DND-41 (cell line): ENCODE measurements around the gene TULP4.

ENCODE experiments used
- ATAC-seq: fragments of 200-7000 bp; cut with Tn5 transposase; 3 replicates; pipeline ENCODE4 v1.9.1; 2021; ENCODE audit warnings: low read depth; ENCODE audit not compliant: insufficient read depth
- DNase-seq: peaks from one replicate; pipeline ENCODE4 v3.0.0-alpha.2; 2020
- H2AFZ ChIP-seq: 2 replicates; pipeline ENCODE4 v1.6.0; 2012; ENCODE audit warnings: low read depth, low read length
- H3K27ac ChIP-seq: 2 replicates; pipeline ENCODE4 v1.5.1; 2012; ENCODE audit warnings: low read length, inconsistent platforms
- H3K27me3 ChIP-seq: fragments of 200-600 bp; sonication (generic); 2 replicates; pipeline ENCODE4 v1.6.0; 2012; ENCODE audit warnings: low read length, mild to moderate bottlenecking, inconsistent platforms; ENCODE audit not compliant: insufficient read depth, poor library complexity
- H3K36me3 ChIP-seq: 2 replicates; pipeline ENCODE4 v1.5.1; 2012; ENCODE audit warnings: low read length, inconsistent platforms; ENCODE audit not compliant: insufficient read depth
- H3K4me1 ChIP-seq: 2 replicates; pipeline ENCODE4 v1.5.1; 2012; ENCODE audit warnings: mild to moderate bottlenecking, low read length; ENCODE audit not compliant: insufficient read depth
- H3K4me2 ChIP-seq: 2 replicates; pipeline ENCODE4 v1.6.0; 2012; ENCODE audit warnings: mild to moderate bottlenecking, moderate library complexity, low read length, inconsistent platforms; ENCODE audit not compliant: insufficient read depth
- H3K4me3 ChIP-seq, 2 experiments: fragments of 200-600 bp in 1 of 2; shearing (Covaris generic) in 1 of 2; 2 replicates each; pipeline ENCODE4 v1.5.1; 2012 to 2016; ENCODE audit warnings: inconsistent platforms in 2 of 2, low read length in 2 of 2, mild to moderate bottlenecking in 2 of 2, low read depth in 1 of 2, moderate library complexity in 1 of 2
- H3K79me2 ChIP-seq: 2 replicates; pipeline ENCODE4 v1.6.0; 2012; ENCODE audit warnings: low read length, inconsistent platforms; ENCODE audit not compliant: insufficient read depth
- H3K9ac ChIP-seq: 2 replicates; pipeline ENCODE4 v1.6.0; 2012; ENCODE audit warnings: low read depth, mild to moderate bottlenecking, inconsistent platforms, low read length, moderate library complexity
- H3K9me3 ChIP-seq: 2 replicates; pipeline ENCODE4 v1.5.1; 2012; ENCODE audit warnings: low read length, moderate library complexity, mild to moderate bottlenecking, inconsistent platforms; ENCODE audit not compliant: insufficient read depth, severe bottlenecking
- H4K20me1 ChIP-seq: 2 replicates; pipeline ENCODE4 v1.6.0; 2012; ENCODE audit warnings: low read length; ENCODE audit not compliant: insufficient read depth
- CTCF ChIP-seq: IDR thresholded peaks from 2 replicates; pipeline ENCODE4 v1.5.1; 2012; ENCODE audit warnings: borderline replicate concordance, low read length, moderate library complexity, mild to moderate bottlenecking; ENCODE audit not compliant: poor library complexity, severe bottlenecking; ENCODE audit errors: extremely low read depth
- EZH2 ChIP-seq: IDR thresholded peaks from 3 replicates; pipeline ENCODE4 v1.6.1; 2012; ENCODE audit warnings: borderline replicate concordance, low read depth, mild to moderate bottlenecking, moderate library complexity, low read length, inconsistent platforms; ENCODE audit not compliant: severe bottlenecking

TULP4 gene

GRCh38 chr6:158410784-158411183, 98.5 kb downstream of the TULP4 start:
- Histone ChIP-seq H3K27me3 (no peaks in the 10 kb centered on the region), H2AFZ (no peak overlapping the region), H3K4me3 (no peak overlapping the region), H4K20me1 (no peaks in the 10 kb centered on the region), H3K79me2 (peaks cover 5% of the 10 kb centered on the region; the same call in 1 of the 2 replicates), H3K9ac (no peak overlapping the region), H3K27ac (no peak overlapping the region), H3K9me3 (no peaks in the 10 kb centered on the region), H3K4me2 (no peak overlapping the region), H3K36me3 (peaks cover 24% of the 10 kb centered on the region), H3K4me1 (peaks cover 8% of the 10 kb centered on the region)
- ATAC-seq (no peak), DNase-seq (no peak)
- TF ChIP-seq CTCF (no peak), EZH2 (no peak)

- Histone ChIP-seq H3K27ac (no peak overlapping the region), H4K20me1 (no peaks in the 10 kb centered on the region), H3K4me1 (peaks cover 8% of the 10 kb centered on the region), H3K79me2 (peaks cover 5% of the 10 kb centered on the region; the same call in 1 of the 2 replicates), H3K9me3 (no peaks in the 10 kb centered on the region), H3K27me3 (no peaks in the 10 kb centered on the region), H3K4me2 (no peak overlapping the region), H3K36me3 (peaks cover 31% of the 10 kb centered on the region), H2AFZ (no peak overlapping the region), H3K4me3 (no peak overlapping the region), H3K9ac (no peak overlapping the region)
- TF ChIP-seq EZH2, result no peak
- TF ChIP-seq CTCF, result no peak
- ATAC-seq (no peak), DNase-seq (no peak)
These were observed 99.7 kb downstream of the TULP4 start for GRCh38 chr6:158411998-158412397.

- DNase-seq (no peak), ATAC-seq (no peak)
- TF ChIP-seq EZH2 (no peak), CTCF (no peak)
- H3K4me3 ChIP-seq, result no peak overlapping the region
- no peak overlapping the region for H2AFZ ChIP-seq
- H3K4me2 ChIP-seq, result no peak overlapping the region
- H3K4me1 ChIP-seq, result peaks cover 8% of the 10 kb centered on the region
- no peaks in the 10 kb centered on the region for H4K20me1 ChIP-seq
- H3K9ac ChIP-seq, result no peak overlapping the region
- H3K9me3 ChIP-seq, result no peaks in the 10 kb centered on the region
- no peak overlapping the region for H3K27ac ChIP-seq
- no peaks in the 10 kb centered on the region for H3K27me3 ChIP-seq
- peaks cover 5% of the 10 kb centered on the region; the same call in 1 of the 2 replicates for H3K79me2 ChIP-seq
- H3K36me3 ChIP-seq, result peaks cover 36% of the 10 kb centered on the region
These were observed 100.8 kb downstream of the TULP4 start for GRCh38 chr6:158413028-158413427.
